ENCODE data around the gene OLFML2A. TPM values are rescaled to one million over a fixed set of nuclear protein-coding genes. Genes with fewer than 3 reads are reported as not detected.

The OLFML2A gene
- total and polyA plus RNA-seq, 2 of the 13 experiments (the other 11 are each of a cell fraction or from before 2014, with no cell fraction given), result 0.01 to 0.02 TPM

DNA sequence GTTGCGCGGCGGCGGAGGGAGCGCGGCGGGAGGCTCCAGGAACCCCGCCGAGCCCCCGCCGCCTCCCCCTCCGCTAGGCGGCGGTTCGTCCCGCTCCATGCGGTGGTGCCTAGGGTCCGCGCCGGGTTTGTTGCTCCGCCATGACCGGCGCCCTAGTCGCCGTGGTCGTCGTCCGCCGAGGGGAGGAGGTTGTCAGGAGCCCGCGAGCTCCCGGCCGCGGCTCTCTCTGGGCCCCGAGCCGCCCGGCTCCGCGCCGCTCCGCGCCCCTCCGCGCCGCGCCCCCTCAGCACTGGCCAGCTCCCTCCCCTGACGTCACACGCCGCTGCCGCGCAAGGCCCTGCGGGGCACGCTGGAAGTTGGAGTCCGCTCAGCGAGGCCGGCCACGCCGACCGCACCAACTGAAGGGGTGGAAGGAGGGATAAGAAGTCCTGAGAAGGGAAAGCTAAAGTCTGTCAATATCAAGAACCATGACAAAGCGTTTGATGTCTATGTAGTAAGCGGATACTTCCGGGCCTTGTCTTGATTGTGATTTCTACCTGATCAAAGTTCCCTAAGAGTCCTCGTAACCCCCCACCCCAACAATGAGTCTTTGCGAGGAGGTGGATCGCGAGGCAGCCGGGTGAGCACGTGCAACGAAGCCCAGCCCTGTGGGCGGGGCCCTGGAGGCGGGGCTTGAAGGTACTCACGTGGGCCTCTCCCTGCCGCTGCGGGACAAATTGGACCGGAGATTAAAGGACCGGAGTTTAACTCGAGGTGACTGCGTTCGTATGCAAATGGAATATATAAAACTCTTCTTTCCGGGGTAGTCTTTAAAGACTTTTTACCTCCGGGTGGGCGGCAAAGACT, 5.7 kb upstream of the OLFML2A start, which contains the start of gene NR6A1 (continued):
- TF ChIP-seq, protein P1, sequence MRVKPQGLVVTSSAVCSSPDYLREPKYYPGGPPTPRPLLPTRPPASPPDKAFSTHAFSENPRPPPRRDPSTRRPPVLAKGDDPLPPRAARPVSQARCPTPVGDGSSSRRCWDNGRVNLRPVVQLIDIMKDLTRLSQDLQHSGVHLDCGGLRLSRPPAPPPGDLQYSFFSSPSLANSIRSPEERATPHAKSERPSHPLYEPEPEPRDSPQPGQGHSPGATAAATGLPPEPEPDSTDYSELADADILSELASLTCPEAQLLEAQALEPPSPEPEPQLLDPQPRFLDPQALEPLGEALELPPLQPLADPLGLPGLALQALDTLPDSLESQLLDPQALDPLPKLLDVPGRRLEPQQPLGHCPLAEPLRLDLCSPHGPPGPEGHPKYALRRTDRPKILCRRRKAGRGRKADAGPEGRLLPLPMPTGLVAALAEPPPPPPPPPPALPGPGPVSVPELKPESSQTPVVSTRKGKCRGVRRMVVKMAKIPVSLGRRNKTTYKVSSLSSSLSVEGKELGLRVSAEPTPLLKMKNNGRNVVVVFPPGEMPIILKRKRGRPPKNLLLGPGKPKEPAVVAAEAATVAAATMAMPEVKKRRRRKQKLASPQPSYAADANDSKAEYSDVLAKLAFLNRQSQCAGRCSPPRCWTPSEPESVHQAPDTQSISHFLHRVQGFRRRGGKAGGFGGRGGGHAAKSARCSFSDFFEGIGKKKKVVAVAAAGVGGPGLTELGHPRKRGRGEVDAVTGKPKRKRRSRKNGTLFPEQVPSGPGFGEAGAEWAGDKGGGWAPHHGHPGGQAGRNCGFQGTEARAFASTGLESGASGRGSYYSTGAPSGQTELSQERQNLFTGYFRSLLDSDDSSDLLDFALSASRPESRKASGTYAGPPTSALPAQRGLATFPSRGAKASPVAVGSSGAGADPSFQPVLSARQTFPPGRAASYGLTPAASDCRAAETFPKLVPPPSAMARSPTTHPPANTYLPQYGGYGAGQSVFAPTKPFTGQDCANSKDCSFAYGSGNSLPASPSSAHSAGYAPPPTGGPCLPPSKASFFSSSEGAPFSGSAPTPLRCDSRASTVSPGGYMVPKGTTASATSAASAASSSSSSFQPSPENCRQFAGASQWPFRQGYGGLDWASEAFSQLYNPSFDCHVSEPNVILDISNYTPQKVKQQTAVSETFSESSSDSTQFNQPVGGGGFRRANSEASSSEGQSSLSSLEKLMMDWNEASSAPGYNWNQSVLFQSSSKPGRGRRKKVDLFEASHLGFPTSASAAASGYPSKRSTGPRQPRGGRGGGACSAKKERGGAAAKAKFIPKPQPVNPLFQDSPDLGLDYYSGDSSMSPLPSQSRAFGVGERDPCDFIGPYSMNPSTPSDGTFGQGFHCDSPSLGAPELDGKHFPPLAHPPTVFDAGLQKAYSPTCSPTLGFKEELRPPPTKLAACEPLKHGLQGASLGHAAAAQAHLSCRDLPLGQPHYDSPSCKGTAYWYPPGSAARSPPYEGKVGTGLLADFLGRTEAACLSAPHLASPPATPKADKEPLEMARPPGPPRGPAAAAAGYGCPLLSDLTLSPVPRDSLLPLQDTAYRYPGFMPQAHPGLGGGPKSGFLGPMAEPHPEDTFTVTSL (CRISPR knock-in tag; IDR thresholded peaks at IDR 0.05; ENCODE audit: borderline replicate concordance), result no peak
- TF ChIP-seq ZBTB38 (CRISPR knock-in tag; IDR thresholded peaks at IDR 0.05) (0 out of 2 replicates have a peak, but pooled peaks have one; percentile 22), RARG (CRISPR knock-in tag; IDR thresholded peaks at IDR 0.05; ENCODE audit: low read depth) (no peak), ETV6 (CRISPR knock-in tag; conservative IDR thresholded peaks at IDR 0.05) (0 out of 2 replicates have a peak, but pooled peaks have one; percentile 30), ZBTB42 (CRISPR knock-in tag; IDR thresholded peaks at IDR 0.05) (no peak), ZSCAN9 (CRISPR knock-in tag; IDR thresholded peaks at IDR 0.05; ENCODE audit: borderline replicate concordance) (no peak), ZNF251 (CRISPR knock-in tag; IDR thresholded peaks at IDR 0.05) (no peak), KLF15 (CRISPR knock-in tag; IDR thresholded peaks at IDR 0.05; ENCODE audit: borderline replicate concordance) (peak; percentile 55; the same call in 1 of the 2 replicates), ZNF335 (CRISPR knock-in tag; IDR thresholded peaks at IDR 0.05) (no peak), ADNP (CRISPR knock-in tag; IDR thresholded peaks at IDR 0.05) (no peak), TSC22D2 (CRISPR knock-in tag; IDR thresholded peaks at IDR 0.05; ENCODE audit: borderline replicate concordance) (no peak), ZBTB7B (CRISPR knock-in tag; IDR thresholded peaks at IDR 0.05) (no peak), ZNF383 (CRISPR knock-in tag; IDR thresholded peaks at IDR 0.05; ENCODE audit: borderline replicate concordance) (no peak), NPAS2 (CRISPR knock-in tag; IDR thresholded peaks at IDR 0.05; ENCODE audit: borderline replicate concordance) (no peak; the same call in 1 of the 2 replicates), HIVEP1 (CRISPR knock-in tag; IDR thresholded peaks at IDR 0.05) (no peak)
- TF ChIP-seq, protein P2, sequence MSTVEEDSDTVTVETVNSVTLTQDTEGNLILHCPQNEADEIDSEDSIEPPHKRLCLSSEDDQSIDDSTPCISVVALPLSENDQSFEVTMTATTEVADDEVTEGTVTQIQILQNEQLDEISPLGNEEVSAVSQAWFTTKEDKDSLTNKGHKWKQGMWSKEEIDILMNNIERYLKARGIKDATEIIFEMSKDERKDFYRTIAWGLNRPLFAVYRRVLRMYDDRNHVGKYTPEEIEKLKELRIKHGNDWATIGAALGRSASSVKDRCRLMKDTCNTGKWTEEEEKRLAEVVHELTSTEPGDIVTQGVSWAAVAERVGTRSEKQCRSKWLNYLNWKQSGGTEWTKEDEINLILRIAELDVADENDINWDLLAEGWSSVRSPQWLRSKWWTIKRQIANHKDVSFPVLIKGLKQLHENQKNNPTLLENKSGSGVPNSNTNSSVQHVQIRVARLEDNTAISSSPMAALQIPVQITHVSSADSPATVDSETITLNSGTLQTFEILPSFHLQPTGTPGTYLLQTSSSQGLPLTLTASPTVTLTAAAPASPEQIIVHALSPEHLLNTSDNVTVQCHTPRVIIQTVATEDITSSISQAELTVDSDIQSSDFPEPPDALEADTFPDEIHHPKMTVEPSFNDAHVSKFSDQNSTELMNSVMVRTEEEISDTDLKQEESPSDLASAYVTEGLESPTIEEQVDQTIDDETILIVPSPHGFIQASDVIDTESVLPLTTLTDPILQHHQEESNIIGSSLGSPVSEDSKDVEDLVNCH (CRISPR knock-in tag; IDR thresholded peaks at IDR 0.05), result no peak
- TF ChIP-seq, protein P3, sequence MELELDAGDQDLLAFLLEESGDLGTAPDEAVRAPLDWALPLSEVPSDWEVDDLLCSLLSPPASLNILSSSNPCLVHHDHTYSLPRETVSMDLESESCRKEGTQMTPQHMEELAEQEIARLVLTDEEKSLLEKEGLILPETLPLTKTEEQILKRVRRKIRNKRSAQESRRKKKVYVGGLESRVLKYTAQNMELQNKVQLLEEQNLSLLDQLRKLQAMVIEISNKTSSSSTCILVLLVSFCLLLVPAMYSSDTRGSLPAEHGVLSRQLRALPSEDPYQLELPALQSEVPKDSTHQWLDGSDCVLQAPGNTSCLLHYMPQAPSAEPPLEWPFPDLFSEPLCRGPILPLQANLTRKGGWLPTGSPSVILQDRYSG (CRISPR knock-in tag; IDR thresholded peaks at IDR 0.05), result no peak

Measured in HepG2 (cell line).